ENCODE results near the gene EMILIN2. TPM values are rescaled to one million over a fixed set of nuclear protein-coding genes. Genes with fewer than 3 reads are reported as not detected.

Gene EMILIN2
- total and polyA plus RNA-seq, 2 donors (not counting 1 experiment from before 2014, with no cell fraction given): 2.5 to 48.2 TPM

DNA sequence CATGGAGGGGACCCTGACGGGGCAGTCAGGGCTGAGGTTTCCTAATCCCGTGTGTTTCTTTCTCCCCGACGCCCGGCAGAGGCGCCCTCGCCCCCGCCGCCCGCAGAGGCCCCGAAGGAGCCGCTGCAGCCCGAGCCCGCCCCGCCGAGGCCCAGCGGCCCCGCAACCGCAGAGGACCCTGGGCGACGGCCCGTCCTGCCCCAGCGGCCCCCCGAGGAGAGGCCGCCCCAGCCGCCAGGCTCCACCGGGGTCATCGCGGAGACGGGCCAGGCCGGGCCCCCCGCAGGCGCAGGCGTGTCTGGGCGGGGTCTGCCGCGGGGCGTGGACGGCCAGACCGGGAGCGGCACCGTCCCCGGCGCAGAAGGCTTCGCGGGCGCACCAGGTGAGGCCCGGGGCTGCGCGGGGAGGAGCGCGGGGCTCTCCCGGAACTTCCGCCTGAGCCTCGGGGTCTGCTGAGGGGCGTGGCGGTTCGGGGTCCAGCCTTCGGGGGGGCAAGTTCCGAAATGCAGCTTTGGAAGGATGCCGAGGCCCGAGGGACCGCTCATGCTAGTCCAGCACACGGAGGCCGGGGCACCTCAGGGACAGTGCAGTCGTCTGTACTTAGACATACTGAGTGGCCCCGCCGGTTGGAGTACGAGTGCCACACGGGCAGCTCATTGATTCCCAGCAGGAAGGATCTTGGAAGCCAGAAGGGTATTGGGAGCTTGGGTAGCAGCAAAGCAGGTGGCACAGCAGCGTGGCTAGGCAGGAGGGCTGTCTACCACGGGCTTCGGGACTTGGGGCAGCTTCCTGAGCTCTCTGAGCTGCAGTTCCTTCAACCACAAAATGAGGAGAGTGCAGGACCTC is 60.1 kb downstream of the EMILIN2 start:
- 2% methylated on average over 70 of the region's 73 CpGs for WGBS (ENCODE audit: insufficient coverage)
- peaks cover 0 to 4% (median 0%) of the 10 kb centered on the region in 3 donors for H3K9me3 ChIP-seq (ENCODE audit: control extremely low read depth in 1 of 3, control insufficient read depth in 2 of 3, insufficient read depth in 1 of 3, low read length in 2 of 3)
- no peak for TF ChIP-seq EZH2 (IDR thresholded peaks at IDR 0.05; ENCODE audit: borderline replicate concordance, insufficient read depth, low read depth, low read length, poor library complexity, severe bottlenecking)
- TF ChIP-seq, protein P1, sequence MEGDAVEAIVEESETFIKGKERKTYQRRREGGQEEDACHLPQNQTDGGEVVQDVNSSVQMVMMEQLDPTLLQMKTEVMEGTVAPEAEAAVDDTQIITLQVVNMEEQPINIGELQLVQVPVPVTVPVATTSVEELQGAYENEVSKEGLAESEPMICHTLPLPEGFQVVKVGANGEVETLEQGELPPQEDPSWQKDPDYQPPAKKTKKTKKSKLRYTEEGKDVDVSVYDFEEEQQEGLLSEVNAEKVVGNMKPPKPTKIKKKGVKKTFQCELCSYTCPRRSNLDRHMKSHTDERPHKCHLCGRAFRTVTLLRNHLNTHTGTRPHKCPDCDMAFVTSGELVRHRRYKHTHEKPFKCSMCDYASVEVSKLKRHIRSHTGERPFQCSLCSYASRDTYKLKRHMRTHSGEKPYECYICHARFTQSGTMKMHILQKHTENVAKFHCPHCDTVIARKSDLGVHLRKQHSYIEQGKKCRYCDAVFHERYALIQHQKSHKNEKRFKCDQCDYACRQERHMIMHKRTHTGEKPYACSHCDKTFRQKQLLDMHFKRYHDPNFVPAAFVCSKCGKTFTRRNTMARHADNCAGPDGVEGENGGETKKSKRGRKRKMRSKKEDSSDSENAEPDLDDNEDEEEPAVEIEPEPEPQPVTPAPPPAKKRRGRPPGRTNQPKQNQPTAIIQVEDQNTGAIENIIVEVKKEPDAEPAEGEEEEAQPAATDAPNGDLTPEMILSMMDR (IDR thresholded peaks at IDR 0.05): peak; percentile 56
- ATAC-seq (ENCODE audit: low read depth): peak; percentile 68
- no peaks in the 10 kb centered on the region for H4K20me1 ChIP-seq (ENCODE audit: control insufficient read depth, insufficient read depth, low read length, poor library complexity, severe bottlenecking)
- Mint-ChIP-seq H3K27ac (peak overlapping the region; percentile 10), H3K4me1 (peaks cover 16% of the 10 kb centered on the region), H3K9me3 (ENCODE audit: insufficient read depth) (no peaks in the 10 kb centered on the region), H3K27me3 (no peaks in the 10 kb centered on the region), H3K4me3 (peak overlapping the region; percentile 80)
- POLR2A ChIA-PET: no interaction called here
- intact Hi-C loops (cut with micrococcal nuclease): loop anchor here (5.0 to 10.0 kb wide), 2 partner anchors 60 to 102 kb away; partner anchors contain the start of gene EMILIN2
- no peaks in the 10 kb centered on the region for H3K36me3 ChIP-seq (replicated peaks in 1 of 2; ENCODE audit: control extremely low read depth in 1 of 2, control insufficient read depth in 1 of 2, extremely low read depth in 1 of 2, insufficient read depth in 2 of 2, low read length in 1 of 2)
- peak overlapping the region; percentile 62 for H3K9ac ChIP-seq (ENCODE audit: low read length)
- no peaks in the 10 kb centered on the region for H3K79me2 ChIP-seq (ENCODE audit: control insufficient read depth, insufficient read depth, low read length)
- H3K4me3 ChIP-seq (ENCODE audit: control extremely low read depth in 1 of 5, extremely low read depth in 1 of 5, insufficient read depth in 1 of 5, low read depth in 2 of 5, low read length in 4 of 5): peak overlapping the region in 4 of 5 experiments; percentile 48 to 77 (median 68)
- H2AFZ ChIP-seq (ENCODE audit: insufficient read depth, low read depth, low read length, poor library complexity, severe bottlenecking): peak overlapping the region; percentile 81
- peak overlapping the region; percentile 0 to 44 for H3K27ac ChIP-seq (ENCODE audit: low read length in 2 of 2)
- CTCF ChIA-PET: interaction anchor here (0.6 to 2.4 kb wide), 2 partner anchors 11 to 89 kb away, joined by 3 to 11 read pairs; no protein-coding TSS in a partner anchor
- H3K27me3 ChIP-seq (replicated peaks in 1 of 4; ENCODE audit: control extremely low read depth in 1 of 4, control insufficient read depth in 3 of 4, insufficient read depth in 4 of 4, low read length in 3 of 4): peaks cover 0 to 5% (median 2%) of the 10 kb centered on the region in 4 experiments
- H3K4me1 ChIP-seq (ENCODE audit: control insufficient read depth in 2 of 2, insufficient read depth in 2 of 2, low read length in 2 of 2): peaks cover 4 to 17% of the 10 kb centered on the region in 2 donors
- peak; percentile 69 for DNase-seq
- H3K4me2 ChIP-seq (replicated peaks; ENCODE audit: low read depth, low read length, poor library complexity, severe bottlenecking): peak overlapping the region; percentile 98
